HEK293 (cell line): ENCODE data around the gene ACTG1.

Source experiments
- CTCF ChIA-PET: fragments of 350-600 bp; formaldehyde crosslinking; extraction: SDS; loops from one replicate; lab custom pipeline; 2021; ENCODE audit warnings: antibody characterized with exemption; lab: Yijun Ruan, JAX
- POLR2A ChIA-PET: fragments of 300-600 bp; formaldehyde crosslinking; extraction: SDS; loops from one replicate; lab custom pipeline; 2020; ENCODE audit warnings: antibody characterized with exemption, inconsistent platforms; lab: Yijun Ruan, JAX
- H3K27ac ChIP-seq: fragments of 200-500 bp; sonication (Bioruptor generic); 2 replicates; pipeline ENCODE4 v1.5.1; 2014; ENCODE audit warnings: low read depth, low read length, control low read depth, inconsistent platforms; ENCODE audit errors: extremely low read depth
- H3K36me3 ChIP-seq, 2 experiments: fragments of 200-500 bp in 1 of 2; sonication (Bioruptor generic) in 1 of 2; 1 replicate in 1 of 2; 2 replicates in 1 of 2; pipeline ENCODE4 v1.5.1; 2014 to 2017; ENCODE audit warnings: inconsistent platforms in 2 of 2, low read length in 2 of 2; ENCODE audit not compliant: control insufficient read depth in 2 of 2, insufficient read depth in 1 of 2
- H3K4me1 ChIP-seq: fragments of 200-500 bp; sonication (Bioruptor generic); 2 replicates; pipeline ENCODE4 v1.5.1; 2014; ENCODE audit warnings: mild to moderate bottlenecking, low read length, inconsistent platforms; ENCODE audit not compliant: control insufficient read depth, insufficient read depth
- H3K4me3 ChIP-seq: 2 replicates; pipeline ENCODE4 v1.5.1; 2011; ENCODE audit warnings: low read depth, mild to moderate bottlenecking, control low read depth, low read length, moderate library complexity
- H3K9me3 ChIP-seq: fragments of 200-500 bp; sonication (Bioruptor generic); 2 replicates; pipeline ENCODE4 v1.5.1; 2014; ENCODE audit warnings: low read depth, low read length, inconsistent platforms; ENCODE audit not compliant: control insufficient read depth, insufficient read depth
- EGR2 ChIP-seq: fragments of 450-650 bp; formaldehyde crosslinking; IDR thresholded peaks from 2 replicates; pipeline ENCODE4 v1.5.1; 2016; ENCODE audit warnings: low read depth, missing biosample characterization, missing genetic modification characterization
- KLF7 ChIP-seq: fragments of 450-650 bp; formaldehyde crosslinking; IDR thresholded peaks from 2 replicates; pipeline ENCODE4 v1.5.1; 2016; ENCODE audit warnings: missing biosample characterization, missing genetic modification characterization, borderline replicate concordance
- KLF9 ChIP-seq: fragments of 450-650 bp; formaldehyde crosslinking; IDR thresholded peaks from 2 replicates; pipeline ENCODE4 v1.5.1; 2016; ENCODE audit warnings: missing biosample characterization, missing genetic modification characterization, low read depth
- MEIS1 ChIP-seq: sonication (generic); formaldehyde crosslinking; IDR thresholded peaks from 2 replicates; pipeline ENCODE4 v1.8.1; 2022; ENCODE audit warnings: missing genetic modification reagents, mild to moderate bottlenecking, borderline replicate concordance
- PRDM1 ChIP-seq: fragments of 450-650 bp; formaldehyde crosslinking; IDR thresholded peaks from 2 replicates; pipeline ENCODE4; 2016; ENCODE audit warnings: missing biosample characterization, missing genetic modification characterization
- RBAK ChIP-seq: fragments of 450-650 bp; formaldehyde crosslinking; IDR thresholded peaks from 2 replicates; pipeline ENCODE4 v1.5.1; 2016; ENCODE audit warnings: missing biosample characterization, missing genetic modification characterization
- REPIN1 ChIP-seq: fragments of 450-650 bp; formaldehyde crosslinking; IDR thresholded peaks from 2 replicates; pipeline ENCODE4 v1.5.1; 2017; ENCODE audit warnings: missing biosample characterization, missing genetic modification characterization, low read depth
- YY2 ChIP-seq: fragments of 450-650 bp; formaldehyde crosslinking; IDR thresholded peaks from 2 replicates; pipeline ENCODE4 v1.5.1; 2016; ENCODE audit warnings: missing biosample characterization, missing genetic modification characterization
- ZFP3 ChIP-seq: fragments of 450-650 bp; formaldehyde crosslinking; IDR thresholded peaks from 2 replicates; pipeline ENCODE4 v1.5.1; 2016; ENCODE audit warnings: low read depth, missing biosample characterization, missing genetic modification characterization
- ZFP69B ChIP-seq: fragments of 450-650 bp; formaldehyde crosslinking; IDR thresholded peaks from 2 replicates; pipeline ENCODE4 v1.5.1; 2016; ENCODE audit warnings: missing biosample characterization, missing genetic modification characterization
- ZNF112 ChIP-seq: fragments of 450-650 bp; formaldehyde crosslinking; IDR thresholded peaks from 2 replicates; pipeline ENCODE4 v1.5.0; 2017; ENCODE audit warnings: missing biosample characterization, missing genetic modification characterization
- ZNF132 ChIP-seq: fragments of 450-650 bp; formaldehyde crosslinking; IDR thresholded peaks from 2 replicates; pipeline ENCODE4 v1.5.1; 2017; ENCODE audit warnings: missing biosample characterization, missing genetic modification characterization, borderline replicate concordance
- ZNF155 ChIP-seq: fragments of 450-650 bp; formaldehyde crosslinking; IDR thresholded peaks from 2 replicates; pipeline ENCODE4 v1.5.1; 2016; ENCODE audit warnings: missing biosample characterization, missing genetic modification characterization
- ZNF174 ChIP-seq: fragments of 450-650 bp; formaldehyde crosslinking; IDR thresholded peaks from 2 replicates; pipeline ENCODE4 v1.5.0; 2017; ENCODE audit warnings: missing biosample characterization, mild to moderate bottlenecking, missing genetic modification characterization
- ZNF2 ChIP-seq: fragments of 450-650 bp; formaldehyde crosslinking; IDR thresholded peaks from 2 replicates; pipeline ENCODE4 v1.5.1; 2016; ENCODE audit warnings: missing biosample characterization, missing genetic modification characterization
- ZNF202 ChIP-seq: fragments of 450-650 bp; formaldehyde crosslinking; IDR thresholded peaks from 2 replicates; pipeline ENCODE4 v1.5.1; 2016; ENCODE audit warnings: missing biosample characterization, missing genetic modification characterization, borderline replicate concordance
- ZNF214 ChIP-seq: fragments of 450-650 bp; formaldehyde crosslinking; IDR thresholded peaks from 2 replicates; pipeline ENCODE4 v1.5.1; 2017; ENCODE audit warnings: missing biosample characterization, mild to moderate bottlenecking, missing genetic modification characterization, borderline replicate concordance
- ZNF302 ChIP-seq: fragments of 450-650 bp; formaldehyde crosslinking; IDR thresholded peaks from 2 replicates; pipeline ENCODE4 v1.5.1; 2016; ENCODE audit warnings: missing biosample characterization, missing genetic modification characterization, low read depth
- ZNF324 ChIP-seq: fragments of 450-650 bp; formaldehyde crosslinking; IDR thresholded peaks from 2 replicates; pipeline ENCODE4 v1.5.1; 2016; ENCODE audit warnings: missing biosample characterization, missing genetic modification characterization
- ZNF48 ChIP-seq: fragments of 450-650 bp; formaldehyde crosslinking; IDR thresholded peaks from 2 replicates; pipeline ENCODE4 v1.5.1; 2016; ENCODE audit warnings: missing biosample characterization, missing genetic modification characterization
- ZNF585B ChIP-seq: fragments of 450-650 bp; formaldehyde crosslinking; IDR thresholded peaks from 2 replicates; pipeline ENCODE4 v1.5.1; 2016; ENCODE audit warnings: missing biosample characterization, missing genetic modification characterization
- ZNF600 ChIP-seq: fragments of 450-650 bp; formaldehyde crosslinking; IDR thresholded peaks from 2 replicates; pipeline ENCODE4 v1.5.1; 2016; ENCODE audit warnings: missing biosample characterization, missing genetic modification characterization
- ZNF623 ChIP-seq: fragments of 450-650 bp; formaldehyde crosslinking; IDR thresholded peaks from 2 replicates; pipeline ENCODE4 v1.5.1; 2016; ENCODE audit warnings: missing biosample characterization, missing genetic modification characterization
- TF ChIP-seq, protein P1 (sequence below): fragments of 450-650 bp; formaldehyde crosslinking; IDR thresholded peaks from 2 replicates; pipeline ENCODE4 v1.5.1; 2017; ENCODE audit warnings: missing biosample characterization, missing genetic modification characterization
- TF ChIP-seq, protein P2 (sequence below): fragments of 450-650 bp; formaldehyde crosslinking; optimal IDR thresholded peaks from 2 replicates; pipeline ENCODE3; 2016; ENCODE audit warnings: missing biosample characterization, mild to moderate bottlenecking, missing genetic modification characterization
- TF ChIP-seq, protein P3 (sequence below): IDR thresholded peaks from 2 replicates; pipeline ENCODE4 v1.6.1; 2011; ENCODE audit warnings: mild to moderate bottlenecking, low read depth, low read length, borderline replicate concordance
- TF ChIP-seq, protein P4 (sequence below): fragments of 450-650 bp; formaldehyde crosslinking; IDR thresholded peaks from 2 replicates; pipeline ENCODE4 v1.5.1; 2016; ENCODE audit warnings: missing biosample characterization, missing genetic modification characterization
- TF ChIP-seq, protein P5 (sequence below): fragments of 450-650 bp; formaldehyde crosslinking; IDR thresholded peaks from 2 replicates; pipeline ENCODE4 v1.5.1; 2017; ENCODE audit warnings: missing biosample characterization, missing genetic modification characterization
- TF ChIP-seq, protein P6 (sequence below): fragments of 450-650 bp; formaldehyde crosslinking; IDR thresholded peaks from 2 replicates; pipeline ENCODE4 v1.5.1; 2016; ENCODE audit warnings: missing biosample characterization, missing genetic modification characterization

Gene ACTG1

DNA sequence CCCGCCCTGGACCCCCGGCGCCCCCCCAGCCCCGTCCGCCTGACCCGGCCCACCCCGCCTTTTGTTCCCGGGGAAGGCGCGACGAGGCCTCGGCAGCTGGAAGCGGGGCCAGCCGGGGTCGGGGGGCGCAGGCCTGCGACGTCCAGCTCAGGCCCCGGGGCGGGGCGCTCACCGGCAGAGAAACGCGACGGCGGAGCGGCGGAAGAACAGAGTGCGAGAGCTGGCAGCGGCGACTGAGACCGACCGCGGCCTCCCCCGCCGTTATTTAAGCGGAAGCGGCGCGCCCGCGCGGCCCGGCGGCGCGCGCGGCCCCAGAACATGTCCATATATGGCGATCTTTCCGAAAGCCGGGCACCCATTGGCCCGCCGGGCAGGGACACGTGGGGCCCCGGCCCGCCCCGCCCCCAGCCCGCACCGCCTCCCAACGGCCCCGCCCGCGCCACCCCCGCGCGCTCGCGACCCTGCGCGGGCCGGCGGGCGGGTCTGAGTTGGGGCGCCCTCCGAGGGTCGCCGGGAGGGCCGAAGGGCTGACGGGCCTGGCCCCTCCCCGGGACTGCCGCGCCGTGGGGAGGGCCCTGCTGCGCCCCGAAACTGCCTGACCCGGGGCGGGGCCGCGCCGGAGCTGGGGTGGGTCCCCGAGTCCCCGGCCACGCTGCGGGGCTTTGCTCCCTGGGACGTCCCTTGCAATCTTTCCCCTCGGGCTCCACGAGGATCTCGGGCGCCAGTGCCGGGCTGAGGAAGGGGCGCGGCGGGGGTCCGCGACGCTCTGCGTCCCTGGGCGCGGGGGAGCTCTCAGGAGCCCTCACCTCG is at the start of gene ACTG1:
TSS of gene ACTG1 (minus strand) at position 238 of the 810 bp plus-strand sequence. CDS start 445 bp downstream, outside the sequence.
- ChIA-PET POLR2A (interaction anchor here (0.6 to 9.9 kb wide), 29 partner anchors 9 to 355 kb away, joined by 3 to 85 read pairs (median 4); partner anchors contain the start of genes ARL16, BAHCC1, CCDC137 and CEP131), CTCF (interaction anchor here (1.1 kb wide), 1 partner anchor 89 kb away, joined by 4 read pairs; no protein-coding TSS in a partner anchor)
- peaks cover 17% of the 10 kb centered on the region for H3K4me1 ChIP-seq
- no peaks in the 10 kb centered on the region for H3K9me3 ChIP-seq
- peaks cover 18 to 40% of the 10 kb centered on the region in 2 experiments for H3K36me3 ChIP-seq
- H3K27ac ChIP-seq = peak within 1 kb of the TSS; percentile 100
- peak within 1 kb of the TSS; percentile 92 for H3K4me3 ChIP-seq
- TF ChIP-seq KLF9 (no peak), ZNF112 (tag by site-specific recombination) (no peak), MEIS1 (CRISPR knock-in tag) (no peak), ZNF174 (tag by site-specific recombination) (no peak), ZNF48 (tag by site-specific recombination) (no peak), ZNF324 (tag by site-specific recombination) (no peak), REPIN1 (no peak), ZNF302 (tag by site-specific recombination) (no peak), ZFP69B (peak; percentile 18; the same call in 1 of the 2 replicates), KLF7 (0 out of 2 replicates have a peak, but pooled peaks have one; percentile 12), ZNF2 (no peak), PRDM1 (tag by site-specific recombination) (no peak), RBAK (tag by site-specific recombination) (no peak), YY2 (no peak), EGR2 (tag by site-specific recombination) (no peak), ZNF132 (tag by site-specific recombination) (no peak), ZNF585B (no peak), ZNF214 (tag by site-specific recombination) (no peak), ZNF155 (tag by site-specific recombination) (no peak), ZNF600 (tag by site-specific recombination) (no peak), ZFP3 (tag by site-specific recombination) (no peak), ZNF623 (no peak), ZNF202 (tag by site-specific recombination) (no peak)
- TF ChIP-seq, protein P1, sequence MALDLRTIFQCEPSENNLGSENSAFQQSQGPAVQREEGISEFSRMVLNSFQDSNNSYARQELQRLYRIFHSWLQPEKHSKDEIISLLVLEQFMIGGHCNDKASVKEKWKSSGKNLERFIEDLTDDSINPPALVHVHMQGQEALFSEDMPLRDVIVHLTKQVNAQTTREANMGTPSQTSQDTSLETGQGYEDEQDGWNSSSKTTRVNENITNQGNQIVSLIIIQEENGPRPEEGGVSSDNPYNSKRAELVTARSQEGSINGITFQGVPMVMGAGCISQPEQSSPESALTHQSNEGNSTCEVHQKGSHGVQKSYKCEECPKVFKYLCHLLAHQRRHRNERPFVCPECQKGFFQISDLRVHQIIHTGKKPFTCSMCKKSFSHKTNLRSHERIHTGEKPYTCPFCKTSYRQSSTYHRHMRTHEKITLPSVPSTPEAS (tag by site-specific recombination) = no peak
- TF ChIP-seq, protein P2, sequence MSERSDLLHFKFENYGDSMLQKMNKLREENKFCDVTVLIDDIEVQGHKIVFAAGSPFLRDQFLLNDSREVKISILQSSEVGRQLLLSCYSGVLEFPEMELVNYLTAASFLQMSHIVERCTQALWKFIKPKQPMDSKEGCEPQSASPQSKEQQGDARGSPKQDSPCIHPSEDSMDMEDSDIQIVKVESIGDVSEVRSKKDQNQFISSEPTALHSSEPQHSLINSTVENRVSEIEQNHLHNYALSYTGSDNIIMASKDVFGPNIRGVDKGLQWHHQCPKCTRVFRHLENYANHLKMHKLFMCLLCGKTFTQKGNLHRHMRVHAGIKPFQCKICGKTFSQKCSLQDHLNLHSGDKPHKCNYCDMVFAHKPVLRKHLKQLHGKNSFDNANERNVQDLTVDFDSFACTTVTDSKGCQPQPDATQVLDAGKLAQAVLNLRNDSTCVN = peak; percentile 71
- TF ChIP-seq, protein P3, sequence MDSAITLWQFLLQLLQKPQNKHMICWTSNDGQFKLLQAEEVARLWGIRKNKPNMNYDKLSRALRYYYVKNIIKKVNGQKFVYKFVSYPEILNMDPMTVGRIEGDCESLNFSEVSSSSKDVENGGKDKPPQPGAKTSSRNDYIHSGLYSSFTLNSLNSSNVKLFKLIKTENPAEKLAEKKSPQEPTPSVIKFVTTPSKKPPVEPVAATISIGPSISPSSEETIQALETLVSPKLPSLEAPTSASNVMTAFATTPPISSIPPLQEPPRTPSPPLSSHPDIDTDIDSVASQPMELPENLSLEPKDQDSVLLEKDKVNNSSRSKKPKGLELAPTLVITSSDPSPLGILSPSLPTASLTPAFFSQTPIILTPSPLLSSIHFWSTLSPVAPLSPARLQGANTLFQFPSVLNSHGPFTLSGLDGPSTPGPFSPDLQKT = no peak
- TF ChIP-seq, protein P4, sequence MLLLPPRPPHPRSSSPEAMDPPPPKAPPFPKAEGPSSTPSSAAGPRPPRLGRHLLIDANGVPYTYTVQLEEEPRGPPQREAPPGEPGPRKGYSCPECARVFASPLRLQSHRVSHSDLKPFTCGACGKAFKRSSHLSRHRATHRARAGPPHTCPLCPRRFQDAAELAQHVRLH = no peak
- TF ChIP-seq, protein P5, sequence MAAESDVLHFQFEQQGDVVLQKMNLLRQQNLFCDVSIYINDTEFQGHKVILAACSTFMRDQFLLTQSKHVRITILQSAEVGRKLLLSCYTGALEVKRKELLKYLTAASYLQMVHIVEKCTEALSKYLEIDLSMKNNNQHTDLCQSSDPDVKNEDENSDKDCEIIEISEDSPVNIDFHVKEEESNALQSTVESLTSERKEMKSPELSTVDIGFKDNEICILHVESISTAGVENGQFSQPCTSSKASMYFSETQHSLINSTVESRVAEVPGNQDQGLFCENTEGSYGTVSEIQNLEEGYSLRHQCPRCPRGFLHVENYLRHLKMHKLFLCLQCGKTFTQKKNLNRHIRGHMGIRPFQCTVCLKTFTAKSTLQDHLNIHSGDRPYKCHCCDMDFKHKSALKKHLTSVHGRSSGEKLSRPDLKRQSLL (tag by site-specific recombination) = peak; percentile 44; the same call in 1 of the 2 replicates
- TF ChIP-seq, protein P6, sequence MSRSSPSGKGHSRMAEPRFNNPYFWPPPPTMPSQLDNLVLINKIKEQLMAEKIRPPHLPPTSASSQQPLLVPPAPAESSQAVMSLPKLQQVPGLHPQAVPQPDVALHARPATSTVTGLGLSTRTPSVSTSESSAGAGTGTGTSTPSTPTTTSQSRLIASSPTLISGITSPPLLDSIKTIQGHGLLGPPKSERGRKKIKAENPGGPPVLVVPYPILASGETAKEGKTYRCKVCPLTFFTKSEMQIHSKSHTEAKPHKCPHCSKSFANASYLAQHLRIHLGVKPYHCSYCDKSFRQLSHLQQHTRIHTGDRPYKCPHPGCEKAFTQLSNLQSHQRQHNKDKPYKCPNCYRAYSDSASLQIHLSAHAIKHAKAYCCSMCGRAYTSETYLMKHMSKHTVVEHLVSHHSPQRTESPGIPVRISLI (tag by site-specific recombination) = no peak
